ENCODE measurements around the gene STRA6. TPM values are rescaled to one million over a fixed set of nuclear protein-coding genes. Genes with fewer than 3 reads are reported as not detected.

STRA6 gene
- total RNA-seq, 6 experiments from 2014 or later: 0.12 TPM; not detected in 5

DNA sequence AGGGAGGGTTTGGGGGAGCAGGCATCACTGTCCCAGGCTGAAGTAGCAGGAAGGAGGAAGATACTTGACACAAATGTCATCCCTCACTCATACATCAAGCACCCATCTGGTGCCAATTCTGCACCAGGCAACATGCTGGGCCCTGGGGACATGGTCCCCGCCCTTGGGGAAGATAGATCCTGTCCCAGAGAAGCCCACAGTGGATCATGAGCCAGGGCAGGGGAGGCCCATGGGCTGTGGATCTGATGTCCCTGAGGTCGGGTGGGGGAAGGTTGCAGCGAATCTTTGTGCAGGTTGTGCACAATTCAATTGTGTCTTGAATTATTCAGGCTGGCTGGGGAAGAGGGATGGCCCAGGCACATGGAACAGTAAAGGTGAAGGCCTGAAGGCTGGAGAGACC is 27.1 kb upstream of the STRA6 start:
- Histone ChIP-seq H3K9me3 (no peaks in the 10 kb centered on the region), H3K27ac (no peak overlapping the region), H3K27me3 (no peaks in the 10 kb centered on the region), H3K4me3 (no peak overlapping the region), H3K36me3 (no peaks in the 10 kb centered on the region), H3K4me1 (no peaks in the 10 kb centered on the region)
- 25% methylated on average over 1 of the region's 3 CpGs for WGBS (ENCODE audit: insufficient coverage, low coverage, low lambda C conversion rate, missing lambda C conversion rate)
- ATAC-seq: no peak
- DNase-seq: no peak
- TF ChIP-seq, protein P1, sequence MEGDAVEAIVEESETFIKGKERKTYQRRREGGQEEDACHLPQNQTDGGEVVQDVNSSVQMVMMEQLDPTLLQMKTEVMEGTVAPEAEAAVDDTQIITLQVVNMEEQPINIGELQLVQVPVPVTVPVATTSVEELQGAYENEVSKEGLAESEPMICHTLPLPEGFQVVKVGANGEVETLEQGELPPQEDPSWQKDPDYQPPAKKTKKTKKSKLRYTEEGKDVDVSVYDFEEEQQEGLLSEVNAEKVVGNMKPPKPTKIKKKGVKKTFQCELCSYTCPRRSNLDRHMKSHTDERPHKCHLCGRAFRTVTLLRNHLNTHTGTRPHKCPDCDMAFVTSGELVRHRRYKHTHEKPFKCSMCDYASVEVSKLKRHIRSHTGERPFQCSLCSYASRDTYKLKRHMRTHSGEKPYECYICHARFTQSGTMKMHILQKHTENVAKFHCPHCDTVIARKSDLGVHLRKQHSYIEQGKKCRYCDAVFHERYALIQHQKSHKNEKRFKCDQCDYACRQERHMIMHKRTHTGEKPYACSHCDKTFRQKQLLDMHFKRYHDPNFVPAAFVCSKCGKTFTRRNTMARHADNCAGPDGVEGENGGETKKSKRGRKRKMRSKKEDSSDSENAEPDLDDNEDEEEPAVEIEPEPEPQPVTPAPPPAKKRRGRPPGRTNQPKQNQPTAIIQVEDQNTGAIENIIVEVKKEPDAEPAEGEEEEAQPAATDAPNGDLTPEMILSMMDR (IDR thresholded peaks at IDR 0.05): no peak
- TF ChIP-seq POLR2A (IDR thresholded peaks at IDR 0.05): no peak
- intact Hi-C loops (cut with DNase I): loop anchor here in 1 of 2 donors (10.0 kb wide), 1 partner anchor 55 kb away; no protein-coding TSS in a partner anchor

DNA sequence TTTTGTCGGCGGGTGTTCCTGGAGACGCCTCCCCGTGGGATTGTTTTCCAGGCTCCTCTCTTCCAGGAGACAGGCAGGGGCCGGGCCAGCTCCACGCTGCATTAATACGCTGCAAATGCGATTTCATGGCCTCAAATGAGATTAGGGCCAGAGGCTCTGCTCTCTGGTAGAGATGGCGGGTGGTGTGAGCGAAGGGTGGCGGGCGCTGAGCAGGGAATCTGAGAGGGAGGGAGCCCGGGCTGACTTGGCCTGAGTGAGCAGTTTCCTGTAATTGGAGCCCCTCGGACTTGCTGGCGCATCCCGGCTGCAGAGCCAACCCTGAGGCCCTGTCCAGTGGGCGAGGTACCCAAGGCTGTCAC is 26.1 kb upstream of the STRA6 start:
- Histone ChIP-seq H3K36me3 (no peaks in the 10 kb centered on the region), H3K4me1 (no peaks in the 10 kb centered on the region), H3K9me3 (no peaks in the 10 kb centered on the region), H3K4me3 (no peak overlapping the region), H3K27ac (no peak overlapping the region), H3K27me3 (no peaks in the 10 kb centered on the region)
- 43% methylated on average over 7 of the region's 17 CpGs for WGBS (ENCODE audit: insufficient coverage, low coverage, low lambda C conversion rate, missing lambda C conversion rate)
- ATAC-seq (no peak), DNase-seq (no peak)
- TF ChIP-seq, protein P1 (IDR thresholded peaks at IDR 0.05): no peak
- TF ChIP-seq POLR2A (IDR thresholded peaks at IDR 0.05): no peak
- intact Hi-C loops (cut with DNase I): loop anchor here in 1 of 2 donors (10.0 kb wide), 1 partner anchor 56 kb away; no protein-coding TSS in a partner anchor

DNA sequence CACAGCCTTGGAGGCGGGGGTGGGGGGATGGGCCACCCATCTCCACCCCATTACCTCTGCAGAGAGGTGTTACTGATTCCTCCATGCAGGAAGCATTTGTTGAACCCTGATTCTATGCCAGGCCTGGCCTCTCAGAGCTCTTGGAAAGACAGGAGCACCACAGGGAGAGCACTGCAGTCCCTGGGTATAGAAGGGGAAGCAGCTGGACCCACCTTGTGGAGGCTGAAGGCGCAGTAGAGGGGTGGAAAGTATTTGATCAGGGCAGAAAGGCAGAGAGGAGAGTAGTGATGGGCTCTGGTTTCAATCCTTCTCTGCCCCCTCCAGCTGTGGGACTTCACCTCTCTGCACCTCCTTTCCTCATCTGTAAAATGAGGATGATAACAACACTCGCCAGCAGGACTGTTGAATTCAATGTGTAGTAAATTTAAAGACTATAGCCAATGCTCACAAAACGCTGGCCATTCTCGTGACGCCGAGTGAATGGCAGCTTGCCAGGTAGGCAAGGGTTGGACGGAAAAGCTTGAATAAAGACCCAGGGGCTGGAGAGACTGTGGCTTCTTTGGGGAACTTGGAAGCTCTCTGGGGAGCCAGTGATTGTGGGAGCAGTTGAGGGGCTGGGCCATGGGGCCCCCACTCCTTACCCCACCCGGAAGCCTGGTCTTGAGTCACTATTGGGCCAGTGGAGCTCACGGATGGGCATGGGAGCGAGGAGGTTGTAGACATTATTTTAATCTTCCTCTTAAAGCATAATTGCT is 25.6 kb upstream of the STRA6 start:
- WGBS (ENCODE audit: insufficient coverage, low coverage, low lambda C conversion rate, missing lambda C conversion rate): 39% methylated on average over 8 of the region's 11 CpGs
- no peak for ATAC-seq
- H3K27ac ChIP-seq: no peak overlapping the region

DNA sequence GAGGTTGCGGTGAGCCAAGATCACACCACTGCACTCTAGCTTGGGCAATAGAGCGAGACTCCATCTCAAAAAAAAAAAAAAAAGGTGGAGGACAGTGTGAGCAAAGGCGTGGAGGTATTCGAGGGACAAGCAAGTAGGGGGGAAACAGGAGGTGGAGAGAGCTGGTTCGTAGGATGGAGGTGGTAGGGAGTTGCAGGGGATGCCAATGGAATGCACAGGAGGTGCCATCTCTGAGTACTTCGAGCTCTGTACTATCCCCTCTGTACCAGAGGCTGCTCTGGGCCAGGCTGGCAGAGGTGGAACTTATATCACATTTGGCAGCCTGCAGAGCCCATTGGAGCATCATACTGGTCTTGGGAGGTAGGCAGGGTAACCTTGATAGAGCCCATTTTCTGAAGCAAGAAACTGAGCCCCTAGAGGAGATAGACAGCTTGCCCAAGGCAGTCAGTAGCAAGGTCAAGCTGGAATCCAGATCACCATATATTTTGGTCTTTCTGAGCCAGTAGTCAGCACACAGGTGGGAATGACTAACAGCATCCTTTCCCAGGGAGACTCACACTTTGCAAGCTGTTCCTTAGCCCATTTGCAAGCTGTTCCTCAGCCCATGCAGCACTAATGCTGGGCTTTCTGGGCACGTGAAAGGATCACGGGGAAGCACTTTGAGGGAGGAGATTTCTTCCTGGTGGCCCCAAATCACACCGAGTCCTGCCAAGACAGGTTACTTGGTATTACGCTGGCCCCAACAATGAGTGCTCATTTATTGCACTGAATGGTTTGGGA is 24.4 kb upstream of the STRA6 start:
- Histone ChIP-seq H3K27me3 (no peaks in the 10 kb centered on the region), H3K27ac (no peak overlapping the region), H3K4me1 (no peaks in the 10 kb centered on the region), H3K9me3 (no peaks in the 10 kb centered on the region), H3K4me3 (no peak overlapping the region), H3K36me3 (no peaks in the 10 kb centered on the region)
- TF ChIP-seq, protein P1 (IDR thresholded peaks at IDR 0.05): no peak
- no peak for TF ChIP-seq POLR2A (IDR thresholded peaks at IDR 0.05)
- DNase-seq (no peak), ATAC-seq (no peak)
- WGBS (ENCODE audit: insufficient coverage, low coverage, low lambda C conversion rate, missing lambda C conversion rate): 50% methylated on average over 2 of the region's 10 CpGs
- intact Hi-C loops (cut with DNase I): loop anchor here in 1 of 2 donors (10.0 kb wide), 1 partner anchor 58 kb away; no protein-coding TSS in a partner anchor

More for the DNA sequence above, 25.6 kb upstream of the STRA6 start:
- no peak for DNase-seq
- Histone ChIP-seq H3K27me3 (no peaks in the 10 kb centered on the region), H3K4me1 (no peaks in the 10 kb centered on the region), H3K9me3 (no peaks in the 10 kb centered on the region), H3K4me3 (no peak overlapping the region), H3K36me3 (no peaks in the 10 kb centered on the region)
- intact Hi-C loops (cut with DNase I): loop anchor here in 1 of 2 donors (10.0 kb wide), 1 partner anchor 57 kb away; no protein-coding TSS in a partner anchor
- no peak for TF ChIP-seq POLR2A (IDR thresholded peaks at IDR 0.05)
- TF ChIP-seq, protein P1 (IDR thresholded peaks at IDR 0.05): no peak
